GM19351 (cell line): ENCODE results near the gene PRLH.

Experiments used
- ATAC-seq: cut with Tn5 transposase; IDR thresholded peaks from one replicate; pipeline ENCODE4 v1.9.1; 2021; ENCODE audit warnings: mild to moderate bottlenecking, moderate library complexity; ENCODE audit not compliant: unreplicated experiment

Gene PRLH, protein sequence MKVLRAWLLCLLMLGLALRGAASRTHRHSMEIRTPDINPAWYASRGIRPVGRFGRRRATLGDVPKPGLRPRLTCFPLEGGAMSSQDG

DNA sequence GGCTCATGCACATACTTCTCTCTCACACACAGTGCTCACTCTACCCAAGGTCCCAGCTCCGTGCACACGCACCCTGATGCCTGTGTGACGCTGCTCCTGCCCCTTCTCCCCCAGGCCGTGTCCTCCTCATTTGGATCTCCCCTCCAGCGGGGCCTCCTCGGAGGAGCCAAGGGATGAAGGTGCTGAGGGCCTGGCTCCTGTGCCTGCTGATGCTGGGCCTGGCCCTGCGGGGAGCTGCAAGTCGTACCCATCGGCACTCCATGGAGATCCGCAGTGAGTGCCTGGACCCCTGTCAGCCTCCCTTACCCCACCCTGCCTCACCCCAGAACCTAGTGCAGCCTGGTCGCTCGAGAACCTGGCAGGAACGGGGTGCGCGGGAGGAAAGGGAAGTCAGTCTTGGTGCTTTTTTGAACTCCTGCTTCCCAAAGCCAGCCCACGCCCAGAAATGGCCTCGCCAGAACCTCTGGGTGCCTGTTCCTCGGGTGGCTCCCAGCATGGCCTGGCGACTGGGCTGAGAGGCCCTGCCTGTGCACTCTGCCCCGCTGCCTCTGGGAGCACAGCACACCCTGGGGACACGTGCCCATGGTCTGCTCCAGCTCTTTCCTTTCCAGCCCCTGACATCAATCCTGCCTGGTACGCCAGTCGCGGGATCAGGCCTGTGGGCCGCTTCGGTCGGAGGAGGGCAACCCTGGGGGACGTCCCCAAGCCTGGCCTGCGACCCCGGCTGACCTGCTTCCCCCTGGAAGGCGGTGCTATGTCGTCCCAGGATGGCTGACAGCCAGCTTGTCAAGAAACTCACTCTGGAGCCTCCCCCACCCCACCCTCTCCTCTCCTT lies at the start of gene PRLH:
PRLH (plus strand) TSS at position 174 of the 835 bp plus-strand sequence; CDS start at position 174, 0 bp downstream.
- no peak for ATAC-seq

DNA sequence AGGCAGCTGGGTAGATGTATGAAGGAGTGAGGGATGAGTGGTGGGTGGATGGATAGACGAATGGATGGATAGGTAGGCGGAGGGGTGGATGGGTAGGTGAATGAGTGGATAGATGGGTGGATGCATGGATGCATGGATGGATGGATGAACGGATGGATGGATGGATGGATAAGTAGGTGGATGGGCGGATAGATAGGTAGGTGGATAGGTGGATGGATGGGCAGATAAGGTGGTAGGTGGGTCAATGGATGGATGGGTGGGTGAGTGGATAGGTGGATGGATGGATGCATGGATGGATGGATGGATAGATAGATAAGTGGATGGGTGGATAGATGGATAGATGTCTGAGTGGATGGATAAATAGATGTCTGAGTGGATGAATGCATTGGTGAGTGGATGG lies 49.2 kb upstream of the PRLH start:
- ATAC-seq = no peak

DNA sequence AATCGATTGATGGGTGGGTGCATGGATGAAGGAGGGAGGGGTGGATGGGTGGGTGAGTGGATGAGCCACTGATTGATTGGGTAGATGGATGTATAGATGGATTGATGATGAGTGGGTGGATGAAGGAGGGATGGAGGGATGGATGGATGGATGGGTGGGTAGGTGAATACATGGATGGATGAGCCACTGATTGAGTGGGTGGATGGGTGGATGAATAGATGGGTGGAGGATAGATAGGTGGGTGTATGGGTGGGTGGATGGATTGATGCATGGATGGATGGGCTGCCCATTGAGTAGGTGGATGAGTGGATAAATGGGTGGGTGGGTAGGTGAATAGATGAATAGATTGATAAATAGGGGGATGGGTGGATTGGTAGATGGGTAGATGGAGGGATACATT lies 48.4 kb upstream of the PRLH start:
- ATAC-seq = no peak

DNA sequence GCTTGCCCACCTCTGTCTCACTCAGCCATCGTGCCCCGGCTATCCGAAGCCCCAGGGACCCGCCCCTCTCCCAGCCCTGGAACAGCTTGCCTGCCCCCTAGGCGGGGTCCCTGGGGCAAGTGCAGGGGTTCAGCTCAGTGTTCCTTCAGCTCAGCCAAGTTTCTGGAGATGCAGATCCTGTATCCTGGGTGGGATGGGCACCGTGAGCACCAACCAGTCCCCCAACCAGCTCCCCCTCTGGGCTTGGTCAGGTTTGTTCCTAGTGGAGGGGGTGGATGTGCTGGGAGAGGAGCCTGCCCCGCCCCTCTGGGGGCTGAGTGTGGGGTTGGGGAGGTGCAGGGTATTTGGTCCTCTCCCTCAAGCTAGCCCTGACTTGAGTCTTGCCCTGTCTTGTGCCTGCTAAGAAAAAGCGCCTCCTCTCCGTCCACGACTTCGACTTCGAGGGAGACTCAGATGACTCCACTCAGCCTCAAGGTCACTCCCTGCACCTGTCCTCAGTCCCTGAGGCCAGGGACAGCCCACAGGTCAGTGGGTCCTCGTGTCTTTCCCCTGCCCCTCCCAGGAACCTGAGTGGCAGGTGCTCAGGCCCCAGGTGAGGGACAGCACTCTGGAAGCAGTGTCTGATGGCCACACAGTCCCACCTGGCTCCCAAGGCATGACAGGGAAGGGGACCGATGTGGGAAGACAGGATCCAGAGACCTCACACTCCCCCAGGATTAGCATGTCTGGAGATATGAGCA lies 46.7 kb upstream of the PRLH start:
- ATAC-seq = no peak

DNA sequence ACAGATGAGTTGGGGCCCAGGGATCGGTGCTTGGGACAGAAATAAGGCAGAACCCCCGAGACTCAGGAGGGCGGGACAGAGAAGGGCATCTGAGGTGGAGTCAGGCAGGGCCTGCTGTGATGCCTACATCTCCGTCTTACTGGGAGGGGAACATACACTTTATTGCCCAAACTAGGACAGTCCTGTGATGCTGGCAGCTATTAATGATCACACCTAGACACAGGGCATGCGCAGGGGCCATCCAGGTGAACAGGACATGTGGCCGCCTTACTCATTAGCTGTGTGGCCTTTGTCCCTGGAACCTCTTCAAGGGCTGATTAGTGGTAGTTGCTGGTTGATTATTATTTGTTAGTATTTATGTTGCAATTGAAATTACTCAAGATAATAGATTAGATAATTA lies 46.1 kb upstream of the PRLH start:
- no peak for ATAC-seq

DNA sequence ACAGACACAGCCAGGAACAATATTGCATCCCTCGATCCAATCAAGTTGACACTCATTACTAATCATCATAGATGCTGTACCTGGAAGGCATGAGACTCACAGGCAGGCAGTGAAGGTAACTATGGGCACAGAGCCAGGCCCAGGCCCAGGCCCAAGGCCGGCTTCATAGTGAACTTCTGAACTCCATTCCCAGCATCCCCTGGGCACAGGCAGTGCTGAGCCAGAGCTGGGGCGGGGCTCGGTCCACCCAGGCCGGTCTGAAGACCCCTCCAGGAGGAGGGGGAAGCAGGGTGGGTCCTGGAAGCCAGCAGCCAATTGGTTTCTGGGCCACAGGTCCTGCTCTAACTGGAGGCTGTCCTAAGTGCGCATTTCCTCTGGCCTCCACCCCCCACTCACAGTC lies 41.7 kb upstream of the PRLH start:
- ATAC-seq = no peak

DNA sequence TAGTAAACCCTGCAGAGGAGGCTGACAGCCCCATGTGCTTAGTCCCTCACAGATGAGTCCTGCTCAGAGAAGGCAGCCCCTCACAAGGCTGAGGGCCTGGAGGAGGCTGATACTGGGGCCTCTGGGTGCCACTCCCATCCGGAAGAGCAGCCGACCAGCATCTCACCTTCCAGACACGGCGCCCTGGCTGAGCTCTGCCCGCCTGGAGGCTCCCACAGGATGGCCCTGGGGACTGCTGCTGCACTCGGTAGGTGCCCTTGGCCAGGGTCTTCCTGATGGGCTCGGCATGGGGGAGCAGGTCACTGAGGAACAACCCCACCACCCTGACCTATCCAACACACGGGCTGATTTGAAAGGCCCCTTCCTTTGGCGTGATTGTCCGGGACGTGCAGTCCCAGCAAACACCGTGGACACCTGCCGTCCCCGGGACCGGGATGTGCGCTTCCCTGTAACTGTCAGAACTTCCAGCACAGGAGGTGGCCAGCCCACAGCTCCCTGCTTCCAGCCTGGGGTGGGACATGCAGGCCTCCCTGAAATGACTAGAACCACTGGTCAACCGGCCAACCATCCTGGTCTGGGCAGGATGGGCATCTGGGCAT lies 40.7 kb upstream of the PRLH start:
- no peak for ATAC-seq

DNA sequence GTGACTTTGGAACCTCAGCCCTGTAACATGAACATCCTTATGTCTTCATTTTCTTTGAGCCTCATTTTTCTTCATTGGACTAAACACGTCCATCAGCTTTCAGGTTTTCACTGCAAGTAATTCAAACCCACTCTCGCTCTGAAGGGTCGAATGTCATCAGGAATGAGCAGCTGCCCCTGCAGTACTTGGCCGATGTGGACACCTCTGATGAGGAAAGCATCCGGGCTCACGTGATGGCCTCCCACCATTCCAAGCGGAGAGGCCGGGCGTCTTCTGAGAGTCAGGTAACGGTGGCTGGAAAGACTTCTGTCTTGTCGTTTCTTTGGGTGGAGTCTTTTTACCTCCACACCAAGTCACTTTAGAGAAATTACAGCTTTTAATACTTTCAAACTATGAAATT lies 39.1 kb upstream of the PRLH start:
- ATAC-seq = no peak

DNA sequence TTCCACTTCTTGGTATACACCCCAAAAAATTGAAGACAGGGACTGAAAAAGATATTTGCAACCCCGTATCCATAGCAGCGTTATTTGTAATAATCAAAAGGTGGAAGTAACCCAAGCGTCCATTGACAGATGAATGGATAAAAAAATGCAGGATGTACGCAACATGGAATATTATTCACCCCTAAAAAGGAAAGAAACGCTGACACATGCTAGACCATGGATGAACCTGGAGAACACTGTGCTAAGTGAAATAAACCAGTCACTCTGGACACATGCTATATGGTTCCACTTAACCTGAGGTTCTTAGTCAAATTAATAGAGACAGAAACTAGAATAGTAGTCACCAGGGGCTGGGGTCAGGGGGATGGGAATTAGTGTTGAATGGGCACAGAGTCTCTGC lies 38.6 kb upstream of the PRLH start:
- no peak for ATAC-seq

DNA sequence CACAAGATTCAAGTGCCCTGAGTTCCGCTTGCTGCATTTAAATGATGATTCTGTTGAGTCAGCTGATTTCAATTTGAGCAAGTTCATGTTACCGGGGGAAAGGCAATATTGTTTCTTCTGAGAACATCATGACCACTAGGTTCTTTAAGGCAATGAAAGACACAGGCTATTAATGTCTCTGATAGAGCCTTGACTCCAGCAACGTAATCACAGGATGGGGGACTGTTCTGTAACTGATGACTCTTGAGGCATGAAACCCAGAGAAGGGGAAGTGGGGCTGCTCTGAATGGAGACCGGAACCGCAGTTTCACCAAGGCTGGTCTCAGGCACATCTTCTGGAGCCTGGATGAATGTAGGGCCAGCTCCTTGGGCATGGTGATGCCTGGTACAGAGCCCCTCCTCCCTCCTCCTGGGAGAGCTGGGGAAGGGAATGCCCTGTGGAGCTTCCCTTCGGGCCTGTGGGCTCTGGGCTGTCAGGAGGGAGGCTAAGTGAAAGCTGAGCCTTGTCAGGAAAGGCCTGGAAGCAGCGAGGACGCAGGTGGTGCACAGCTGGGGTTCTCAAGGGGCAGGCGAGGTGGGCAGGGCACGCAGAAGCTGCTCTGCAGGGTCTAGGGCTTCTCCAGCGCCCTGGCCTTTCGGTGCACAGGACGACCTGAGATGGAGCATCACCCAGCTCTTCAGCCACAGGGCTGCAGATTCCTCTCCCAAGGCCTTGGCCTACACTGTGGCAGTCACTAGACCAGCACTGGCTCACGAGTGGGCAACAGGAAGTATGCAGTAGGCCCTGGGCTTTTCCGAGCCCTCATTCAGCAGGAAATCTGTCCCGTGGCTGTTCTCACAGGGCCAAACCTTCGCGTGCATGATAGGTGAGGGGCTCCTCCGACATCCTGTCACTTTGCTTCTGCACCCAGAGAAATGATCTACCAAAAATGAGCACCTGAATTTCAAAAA lies 36.6 kb upstream of the PRLH start:
- ATAC-seq = peak; percentile 86

DNA sequence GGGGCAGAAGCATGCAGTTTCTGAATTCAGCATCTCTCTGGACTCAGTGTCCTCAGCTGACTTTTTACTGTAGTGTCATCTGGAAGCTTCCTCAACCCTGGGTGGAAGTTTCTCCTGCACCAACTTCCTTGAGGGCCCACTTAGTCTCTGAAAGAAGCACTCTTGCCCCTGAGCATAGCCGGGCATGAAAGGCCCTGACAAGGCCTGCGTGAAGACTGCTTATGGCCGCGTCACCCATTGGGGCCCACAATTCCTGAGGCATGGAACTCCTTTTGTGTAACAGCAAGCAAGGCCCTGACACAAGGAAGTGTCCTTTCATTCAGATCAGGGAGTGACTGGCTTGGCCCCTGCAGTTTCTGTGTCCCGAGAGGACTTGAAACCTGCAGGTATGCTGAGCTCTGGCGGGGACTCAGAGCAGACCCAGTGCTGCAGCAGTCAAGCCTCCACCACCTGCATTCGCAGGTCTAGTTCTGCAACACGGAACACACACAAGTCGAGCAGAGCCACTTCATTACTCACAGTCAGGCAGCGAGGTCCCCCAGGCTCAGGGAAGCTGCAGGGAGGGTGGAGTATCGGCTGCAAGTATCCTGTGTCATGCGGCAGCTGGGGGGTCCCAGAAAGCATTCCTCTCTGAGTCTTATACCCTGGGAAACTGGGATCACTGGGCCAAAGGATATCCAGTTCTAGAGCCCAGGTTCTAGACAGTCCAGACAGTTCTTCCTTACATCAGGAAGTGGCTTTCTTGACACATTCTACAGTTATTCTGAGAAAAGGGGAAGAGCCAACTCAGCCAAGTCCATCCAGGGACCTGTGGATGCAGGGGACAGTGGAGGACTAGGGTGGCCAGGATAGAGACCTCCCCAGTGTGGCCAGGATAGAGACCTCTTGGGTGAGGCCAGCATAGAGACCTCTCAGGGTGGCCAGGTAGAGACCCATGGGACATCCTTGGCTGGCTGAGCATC lies 35.6 kb upstream of the PRLH start:
- peak; percentile 53 for ATAC-seq

DNA sequence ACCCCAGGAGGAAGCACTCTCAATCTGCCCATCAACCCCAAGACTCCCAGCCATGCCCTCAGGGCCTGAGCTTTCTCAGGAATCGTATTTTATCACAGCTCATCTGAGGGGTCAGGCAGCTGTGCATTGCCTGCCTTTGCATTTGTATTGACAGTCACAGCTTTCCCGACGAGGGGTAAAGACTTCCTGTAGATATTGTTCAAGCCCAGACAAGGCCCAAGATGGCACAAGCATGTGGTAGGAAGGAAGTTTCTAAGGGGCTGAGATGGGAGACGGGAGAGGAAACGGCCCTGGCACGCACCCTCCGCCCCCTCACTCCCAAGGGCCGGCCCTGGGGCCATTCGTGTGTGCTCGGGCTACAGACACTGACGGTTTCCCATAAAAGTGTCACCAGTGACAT lies 34.2 kb upstream of the PRLH start:
- ATAC-seq = no peak

DNA sequence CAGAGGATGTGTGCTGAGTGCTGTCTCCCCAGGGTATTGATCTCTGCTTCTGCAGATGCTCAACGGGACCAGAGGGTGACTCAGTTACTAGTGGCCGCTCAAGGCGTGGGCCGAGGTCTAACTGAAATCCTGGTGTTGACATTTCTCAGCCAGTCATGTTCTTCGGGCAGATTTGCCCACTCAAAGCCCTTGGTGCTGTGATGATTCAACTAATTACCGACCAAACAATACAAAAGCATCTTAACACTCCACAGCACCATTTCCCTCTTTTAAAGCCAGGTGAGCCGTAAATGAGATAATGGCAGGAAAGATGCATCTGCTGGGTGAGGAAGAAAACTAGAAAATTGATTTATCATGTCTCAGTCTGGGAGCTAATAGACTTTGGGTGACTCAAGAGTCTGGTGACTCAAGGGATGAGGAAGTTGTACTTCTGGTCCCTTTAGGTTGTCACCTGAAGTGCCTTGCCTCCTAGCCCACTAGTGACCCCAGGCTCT lies 32.7 kb upstream of the PRLH start:
- ATAC-seq = no peak

DNA sequence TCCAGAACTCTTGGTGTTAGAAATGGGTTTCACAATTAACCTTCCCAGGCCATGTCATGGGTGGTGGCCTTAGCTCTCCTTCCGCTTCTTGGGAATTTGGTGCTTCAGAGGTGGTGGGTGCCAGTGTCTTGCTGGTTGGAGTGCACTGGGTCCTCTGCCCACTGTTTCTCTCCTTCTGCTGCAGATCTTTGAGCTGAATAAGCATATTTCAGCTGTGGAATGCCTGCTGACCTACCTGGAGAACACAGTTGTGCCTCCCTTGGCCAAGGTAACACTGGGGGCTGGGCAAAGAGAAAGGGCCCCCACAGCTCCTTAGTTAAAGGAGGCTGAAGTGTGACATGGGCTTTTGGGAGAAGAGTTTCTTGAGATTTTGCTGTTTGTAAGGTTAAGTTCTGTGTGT lies 32.0 kb upstream of the PRLH start:
- no peak for ATAC-seq

DNA sequence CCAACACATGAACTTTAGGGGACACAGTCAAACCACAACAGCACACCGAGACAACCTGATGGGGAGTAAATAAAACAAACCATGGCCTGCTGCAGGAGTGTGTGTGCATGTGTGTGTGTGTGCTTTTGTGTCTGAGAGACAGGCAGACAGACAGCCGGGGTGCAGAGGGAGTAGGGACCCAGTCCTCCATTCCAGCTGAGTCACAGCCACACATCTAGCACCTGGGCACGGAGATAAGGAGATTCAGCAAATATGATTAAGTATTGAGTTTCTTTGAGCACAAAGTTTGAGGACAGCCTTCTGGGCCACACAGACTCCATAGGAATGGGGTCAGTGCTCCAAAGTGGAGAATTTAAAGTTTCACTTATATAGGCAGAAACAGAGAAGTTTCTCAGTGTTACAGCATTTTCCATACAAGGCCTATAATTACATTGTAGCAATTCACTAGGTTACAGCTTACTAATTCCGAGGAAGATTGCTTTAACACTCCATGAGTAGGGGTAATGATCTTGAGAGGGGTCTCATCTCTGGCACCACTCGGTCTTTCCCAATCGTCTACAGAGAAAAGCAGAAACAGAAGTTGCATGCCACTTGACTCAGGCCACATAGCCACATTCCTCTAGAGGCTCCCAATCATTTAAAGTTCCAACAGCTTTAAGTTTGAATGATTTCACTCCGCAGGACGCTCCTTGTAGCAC lies 30.8 kb upstream of the PRLH start:
- no peak for ATAC-seq

DNA sequence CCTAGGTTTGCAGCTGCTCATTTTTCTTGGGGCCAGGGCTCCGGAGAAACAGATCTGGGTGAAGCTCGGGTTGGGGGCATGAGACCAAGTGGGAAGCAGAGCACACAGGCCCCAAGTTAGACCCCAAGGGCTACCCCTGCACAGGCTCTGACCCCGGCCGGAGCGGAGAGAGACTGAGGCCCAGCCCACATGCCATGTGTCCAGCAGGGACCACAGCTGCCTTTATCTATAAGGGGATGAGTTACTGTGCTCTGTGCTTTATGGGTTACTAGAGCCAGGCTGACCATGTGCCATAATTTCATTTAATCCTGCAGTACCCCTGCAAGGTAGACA lies 30.3 kb upstream of the PRLH start:
- ATAC-seq = no peak

DNA sequence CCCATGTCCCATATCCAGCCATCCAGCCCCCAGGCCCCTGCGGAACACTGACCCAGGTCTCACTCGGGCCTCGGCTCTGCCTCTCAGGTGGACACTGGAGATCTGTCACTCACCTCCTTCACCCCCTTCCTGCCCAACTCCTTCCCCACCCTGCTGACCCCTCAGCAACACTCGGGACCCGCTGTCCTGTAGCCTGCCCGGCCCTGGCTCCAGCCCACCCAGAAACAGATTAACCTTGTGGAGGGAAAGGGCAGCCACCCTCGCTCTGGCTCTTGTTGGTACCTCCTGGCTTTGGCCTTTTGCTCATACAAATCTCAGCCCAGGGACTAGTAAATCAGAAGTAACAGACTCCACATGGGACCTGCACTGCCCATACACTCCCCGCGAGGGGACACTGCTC lies 29.8 kb upstream of the PRLH start:
- ATAC-seq = no peak

DNA sequence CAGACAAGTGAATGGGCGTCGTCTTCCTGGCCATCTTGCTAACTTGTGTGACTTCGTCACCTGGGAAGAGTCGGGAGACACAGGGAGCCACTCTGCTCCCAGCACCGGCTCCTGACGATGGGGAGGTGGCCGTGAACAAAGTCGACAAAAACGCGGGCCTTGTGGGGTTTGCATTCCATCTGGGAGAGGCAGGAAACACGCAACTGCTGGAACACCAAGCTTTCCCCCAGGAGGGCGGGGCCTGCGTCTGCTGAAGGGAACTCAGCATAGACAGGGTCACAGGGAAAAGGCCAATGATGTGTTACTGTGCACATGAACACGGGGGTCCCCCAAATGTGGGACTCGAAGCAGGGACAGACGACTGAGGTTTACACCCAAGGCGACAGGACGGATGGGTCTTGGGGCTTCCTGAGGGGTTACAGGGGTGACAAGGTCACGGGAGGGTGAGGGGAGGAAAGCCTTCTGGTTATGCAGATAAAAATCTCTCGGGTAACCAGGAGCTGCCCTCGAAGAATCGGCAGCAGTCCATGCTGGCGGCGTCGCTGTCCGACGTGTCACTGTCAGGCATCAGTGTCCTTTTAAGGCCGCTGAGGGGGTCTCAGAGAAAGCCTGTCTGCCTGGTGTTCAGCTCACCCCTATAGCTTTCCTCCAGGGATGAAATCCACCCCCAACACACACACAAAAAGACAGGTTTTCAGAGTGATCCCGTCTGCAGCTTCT lies 28.2 kb upstream of the PRLH start:
- no peak for ATAC-seq
